GM10847 (cell line): ENCODE data around the gene MLXIPL.

Source experiments
- POLR2A ChIP-seq: IDR thresholded peaks from 2 replicates; pipeline ENCODE4 v1.6.1; 2011; ENCODE audit not compliant: insufficient read length; ENCODE audit errors: extremely low read depth

Gene MLXIPL

GRCh38 chr7:73621168-73622063, 2.9 kb downstream of the MLXIPL start:
- no peak for TF ChIP-seq POLR2A

- no peak for TF ChIP-seq POLR2A
Measured at GRCh38 chr7:73618538-73618937, 5.8 kb downstream of the MLXIPL start.

GRCh38 chr7:73615886-73616285, 8.4 kb downstream of the MLXIPL start:
- no peak for TF ChIP-seq POLR2A

GRCh38 chr7:73613954-73614735, 10.2 kb downstream of the MLXIPL start:
- TF ChIP-seq POLR2A: no peak

- TF ChIP-seq POLR2A: no peak
Measured at GRCh38 chr7:73612598-73613269, 11.6 kb downstream of the MLXIPL start.

- no peak for TF ChIP-seq POLR2A
Measured at GRCh38 chr7:73611017-73611555, 13.2 kb downstream of the MLXIPL start.

GRCh38 chr7:73610105-73610504, 14.2 kb downstream of the MLXIPL start:
- no peak for TF ChIP-seq POLR2A

- no peak for TF ChIP-seq POLR2A
Measured at GRCh38 chr7:73606801-73607691, 17.3 kb downstream of the MLXIPL start.

GRCh38 chr7:73605601-73606220, 18.6 kb downstream of the MLXIPL start:
- no peak for TF ChIP-seq POLR2A

- TF ChIP-seq POLR2A: no peak
Measured at GRCh38 chr7:73602721-73603651, 21.3 kb downstream of the MLXIPL start.

GRCh38 chr7:73599916-73600315, 24.4 kb downstream of the MLXIPL start:
- no peak for TF ChIP-seq POLR2A

- no peak for TF ChIP-seq POLR2A
Measured at GRCh38 chr7:73599151-73599882, 25.0 kb downstream of the MLXIPL start.

GRCh38 chr7:73597978-73598782, 26.1 kb downstream of the MLXIPL start:
- TF ChIP-seq POLR2A: no peak
